ENCODE data around the gene VPS33A. TPM values are rescaled to one million over a fixed set of nuclear protein-coding genes. Genes with fewer than 3 reads are reported as not detected.
A peak's percentile ranks its signal among the peaks of the same experiment; 100 is the strongest.

Gene VPS33A
- polyA plus RNA-seq, 1 donor: 20.8 TPM

GRCh38 chr12:122183588-122183940 lies 82.7 kb downstream of the VPS33A start:
- DNase-seq: no peak

GRCh38 chr12:122182887-122183587 lies 83.3 kb downstream of the VPS33A start, which contains the start of gene LRRC43:
Gene LRRC43 (plus strand): TSS chr12:122183123. CDS start chr12:122183145, 22 bp downstream.
- peak; percentile 65 for DNase-seq

Other genes with a start within 250 kb of the VPS33A start
- 37.9 TPM for gene BCL7A, start 244.6 kb downstream of the VPS33A start, polyA plus RNA-seq (ENCODE audit: insufficient read length)
- 43.0 TPM for gene MLXIP, start 187.7 kb downstream of the VPS33A start, polyA plus RNA-seq (ENCODE audit: insufficient read length)
- gene IL31, start 92.3 kb downstream of the VPS33A start, polyA plus RNA-seq (ENCODE audit: insufficient read length): not detected
- gene LRRC43, start 83.4 kb downstream of the VPS33A start, polyA plus RNA-seq (ENCODE audit: insufficient read length): 6.8 TPM
- 6.4 TPM for gene B3GNT4, start 62.8 kb downstream of the VPS33A start, polyA plus RNA-seq (ENCODE audit: insufficient read length)
- gene DIABLO, start 40.4 kb downstream of the VPS33A start, polyA plus RNA-seq (ENCODE audit: insufficient read length): 75.2 TPM
- 50.4 TPM for gene CLIP1, start 156.2 kb upstream of the VPS33A start, polyA plus RNA-seq (ENCODE audit: insufficient read length)
- gene ZCCHC8, start 234.4 kb upstream of the VPS33A start, polyA plus RNA-seq (ENCODE audit: insufficient read length): 57.2 TPM

All from left kidney (tissue), 2 donors.